ENCODE results near the gene ZSCAN20. TPM values are rescaled to one million over a fixed set of nuclear protein-coding genes. Genes with fewer than 3 reads are reported as not detected.

The ZSCAN20 gene
- total RNA-seq: 1 to 10 TPM; 2.7 to 7.0 (median 4.2) TPM

- ATAC-seq (peak; percentile 94 to 95), DNase-seq (peak; percentile 96 to 98)
- in situ Hi-C loops (cut with MboI; ENCODE audit: low sequenced_read_pairs in 4 of 4) (loop anchor here in 3 of 4 donors (10.0 to 25.0 kb wide), 2 partner anchors 98 to 110 kb away; no protein-coding TSS in a partner anchor), intact Hi-C loops (cut with DNase I; ENCODE audit: low total_unique reads) (loop anchor here (2.0 to 5.0 kb wide), 4 partner anchors 42 to 655 kb away; partner anchors contain the start of genes PHC2, S100PBP and YARS1)
- peak within 1 kb of the TSS; percentile 80 to 88 (median 85) for H3K27ac ChIP-seq
- no peaks in the 10 kb centered on the region for H3K27me3 ChIP-seq
- peaks cover 16 to 35% of the 10 kb centered on the region in 2 donors for H3K4me1 ChIP-seq
- TF ChIP-seq CTCF (IDR thresholded peaks at IDR 0.05 in 4 of 5, conservative IDR thresholded peaks at IDR 0.05 in 1 of 5): no peak
- peak; percentile 19 to 31 for TF ChIP-seq POLR2A (IDR thresholded peaks at IDR 0.05)
- H3K4me3 ChIP-seq: peak within 1 kb of the TSS; percentile 63 to 75 (median 72)
- H3K36me3 ChIP-seq: no peaks in the 10 kb centered on the region
- no peaks in the 10 kb centered on the region for H3K9me3 ChIP-seq
Measured at GRCh38 chr1:33472269-33472980, at the start of gene ZSCAN20. Gene ZSCAN20 (plus strand): TSS chr1:33472645. CDS start chr1:33479289, 6,644 bp downstream.

- Histone ChIP-seq H3K9me3 (no peaks in the 10 kb centered on the region), H3K4me1 (peaks cover 29 to 32% of the 10 kb centered on the region in 2 donors), H3K4me3 (no peak overlapping the region), H3K27me3 (no peaks in the 10 kb centered on the region), H3K36me3 (no peaks in the 10 kb centered on the region), H3K27ac (no peak overlapping the region)
- in situ Hi-C loops (cut with MboI; ENCODE audit: low sequenced_read_pairs in 4 of 4) (no loop called here), intact Hi-C loops (cut with DNase I; ENCODE audit: low total_unique reads) (no loop called here)
- TF ChIP-seq CTCF (IDR thresholded peaks at IDR 0.05 in 4 of 5, conservative IDR thresholded peaks at IDR 0.05 in 1 of 5) (no peak), POLR2A (IDR thresholded peaks at IDR 0.05) (no peak)
- ATAC-seq: no peak
- no peak for DNase-seq
Measured at GRCh38 chr1:33424205-33424604, 48.2 kb upstream of the ZSCAN20 start.

- in situ Hi-C loops (cut with MboI; ENCODE audit: low sequenced_read_pairs in 4 of 4) (no loop called here), intact Hi-C loops (cut with DNase I; ENCODE audit: low total_unique reads) (no loop called here)
- no peak for DNase-seq
- TF ChIP-seq CTCF (IDR thresholded peaks at IDR 0.05 in 4 of 5, conservative IDR thresholded peaks at IDR 0.05 in 1 of 5) (no peak), POLR2A (IDR thresholded peaks at IDR 0.05) (no peak)
- Histone ChIP-seq H3K27me3 (no peaks in the 10 kb centered on the region), H3K27ac (no peak overlapping the region), H3K4me1 (peaks cover 33 to 36% of the 10 kb centered on the region in 2 donors), H3K36me3 (no peaks in the 10 kb centered on the region), H3K4me3 (no peak overlapping the region), H3K9me3 (no peaks in the 10 kb centered on the region)
- ATAC-seq: no peak
Measured at GRCh38 chr1:33424610-33425009, 47.8 kb upstream of the ZSCAN20 start.

- intact Hi-C loops (cut with DNase I; ENCODE audit: low total_unique reads): no loop called here
Measured at GRCh38 chr1:33425900-33426299, 46.5 kb upstream of the ZSCAN20 start.

More at GRCh38 chr1:33425900-33426299, 46.5 kb upstream of the ZSCAN20 start:
- no peaks in the 10 kb centered on the region for H3K36me3 ChIP-seq
- no peak for ATAC-seq
- DNase-seq: no peak
- peaks cover 34 to 41% of the 10 kb centered on the region in 2 donors for H3K4me1 ChIP-seq
- peak overlapping the region in 1 of 4 donors; percentile 33 for H3K27ac ChIP-seq
- no peak overlapping the region for H3K4me3 ChIP-seq
- TF ChIP-seq CTCF (IDR thresholded peaks at IDR 0.05 in 4 of 5, conservative IDR thresholded peaks at IDR 0.05 in 1 of 5): no peak
- no peak for TF ChIP-seq POLR2A (IDR thresholded peaks at IDR 0.05)
- no peaks in the 10 kb centered on the region for H3K27me3 ChIP-seq
- no peaks in the 10 kb centered on the region for H3K9me3 ChIP-seq
- in situ Hi-C loops (cut with MboI; ENCODE audit: low sequenced_read_pairs in 4 of 4): no loop called here

Measured in gastrocnemius medialis (tissue), 4 donors.